ENCODE measurements around the gene BYSL.

DNA sequence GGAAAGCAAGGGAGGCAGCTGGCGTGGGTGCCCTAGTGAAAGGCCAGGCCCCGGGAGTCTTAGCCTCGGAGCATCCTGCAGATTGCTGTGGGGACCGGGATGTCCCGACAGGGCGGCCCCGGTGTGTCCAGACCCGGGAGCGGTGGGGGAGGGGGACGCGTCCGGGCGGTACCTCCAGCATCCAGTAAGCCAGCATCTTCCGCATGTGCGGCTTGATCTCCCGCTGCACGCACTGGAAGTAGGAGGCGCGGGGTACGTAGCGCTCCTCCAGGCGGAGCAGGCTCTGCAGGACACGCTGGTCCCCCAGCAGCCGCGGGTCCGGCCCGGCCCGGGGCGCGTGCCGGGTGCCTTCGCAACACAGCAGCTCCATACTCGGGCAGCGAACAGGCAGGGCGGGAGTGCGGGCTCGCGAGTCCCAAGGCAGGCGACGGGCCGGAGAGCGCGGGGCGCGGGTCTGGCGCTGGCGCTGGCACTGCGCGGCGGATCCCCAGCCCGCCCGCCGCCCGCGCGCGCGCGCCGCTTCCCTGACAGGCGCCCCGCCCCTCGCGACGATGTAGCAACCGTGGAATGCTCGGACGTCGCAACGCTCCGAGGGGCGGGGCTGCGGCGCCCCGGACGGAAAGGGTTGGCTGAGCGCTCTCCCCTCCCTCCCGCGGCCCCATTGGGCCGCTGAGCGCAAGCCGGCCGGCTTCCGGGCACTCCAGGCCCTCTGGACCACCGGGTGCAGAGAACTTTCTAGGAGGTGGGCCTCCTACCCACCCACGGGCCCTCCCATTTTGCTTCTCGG is 20.2 kb downstream of the BYSL start, which contains the start of gene CCND3:
- TF ChIP-seq, protein P1, sequence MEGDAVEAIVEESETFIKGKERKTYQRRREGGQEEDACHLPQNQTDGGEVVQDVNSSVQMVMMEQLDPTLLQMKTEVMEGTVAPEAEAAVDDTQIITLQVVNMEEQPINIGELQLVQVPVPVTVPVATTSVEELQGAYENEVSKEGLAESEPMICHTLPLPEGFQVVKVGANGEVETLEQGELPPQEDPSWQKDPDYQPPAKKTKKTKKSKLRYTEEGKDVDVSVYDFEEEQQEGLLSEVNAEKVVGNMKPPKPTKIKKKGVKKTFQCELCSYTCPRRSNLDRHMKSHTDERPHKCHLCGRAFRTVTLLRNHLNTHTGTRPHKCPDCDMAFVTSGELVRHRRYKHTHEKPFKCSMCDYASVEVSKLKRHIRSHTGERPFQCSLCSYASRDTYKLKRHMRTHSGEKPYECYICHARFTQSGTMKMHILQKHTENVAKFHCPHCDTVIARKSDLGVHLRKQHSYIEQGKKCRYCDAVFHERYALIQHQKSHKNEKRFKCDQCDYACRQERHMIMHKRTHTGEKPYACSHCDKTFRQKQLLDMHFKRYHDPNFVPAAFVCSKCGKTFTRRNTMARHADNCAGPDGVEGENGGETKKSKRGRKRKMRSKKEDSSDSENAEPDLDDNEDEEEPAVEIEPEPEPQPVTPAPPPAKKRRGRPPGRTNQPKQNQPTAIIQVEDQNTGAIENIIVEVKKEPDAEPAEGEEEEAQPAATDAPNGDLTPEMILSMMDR (conservative IDR thresholded peaks at IDR 0.05; ENCODE audit: low read depth, low read length): no peak
- TF ChIP-seq EZH2 (IDR thresholded peaks at IDR 0.05; ENCODE audit: low read length, unreplicated experiment): no peak
- no peak for TF ChIP-seq EZH2phosphoT487 (IDR thresholded peaks at IDR 0.05; ENCODE audit: borderline replicate concordance, low read length)

Data from PC-3 (cell line).